LNCaP clone FGC (cell line): ENCODE measurements around the gene CLDN34.

ENCODE experiments used
- DNase-seq: peaks from one replicate; pipeline ENCODE4 v3.0.0-alpha.2; 2011; ENCODE audit warnings: low read depth
- H3K4me3 ChIP-seq: 2 replicates; pipeline ENCODE4 v1.5.1; 2011; ENCODE audit warnings: mild to moderate bottlenecking, low read depth, low read length, control low read depth
- TF ChIP-seq, protein P1 (sequence below): IDR thresholded peaks from 2 replicates; pipeline ENCODE4 v1.5.1; 2012; ENCODE audit warnings: mild to moderate bottlenecking; ENCODE audit not compliant: control insufficient read depth, insufficient read depth; ENCODE audit errors: extremely low read depth

Gene CLDN34

DNA sequence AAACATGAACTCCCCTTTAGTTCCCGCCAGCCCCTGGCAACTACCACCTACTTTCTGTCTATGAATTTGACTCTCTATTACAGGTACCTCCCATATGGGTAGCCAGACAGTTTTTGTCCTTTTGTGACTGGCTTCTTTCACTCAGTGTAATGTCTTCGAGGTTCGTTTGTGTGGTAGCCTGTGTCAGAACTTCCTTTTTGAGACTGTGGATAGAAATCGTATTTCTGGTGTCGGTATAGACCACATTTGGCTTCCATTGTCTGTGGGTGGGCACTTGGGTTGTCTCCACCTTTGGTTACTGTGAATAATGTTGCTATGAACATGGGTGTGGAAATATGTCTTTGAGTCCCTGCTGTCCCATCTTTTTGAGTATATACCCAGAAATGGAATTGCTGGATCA lies 5.4 kb upstream of the CLDN34 start:
- TF ChIP-seq, protein P1, sequence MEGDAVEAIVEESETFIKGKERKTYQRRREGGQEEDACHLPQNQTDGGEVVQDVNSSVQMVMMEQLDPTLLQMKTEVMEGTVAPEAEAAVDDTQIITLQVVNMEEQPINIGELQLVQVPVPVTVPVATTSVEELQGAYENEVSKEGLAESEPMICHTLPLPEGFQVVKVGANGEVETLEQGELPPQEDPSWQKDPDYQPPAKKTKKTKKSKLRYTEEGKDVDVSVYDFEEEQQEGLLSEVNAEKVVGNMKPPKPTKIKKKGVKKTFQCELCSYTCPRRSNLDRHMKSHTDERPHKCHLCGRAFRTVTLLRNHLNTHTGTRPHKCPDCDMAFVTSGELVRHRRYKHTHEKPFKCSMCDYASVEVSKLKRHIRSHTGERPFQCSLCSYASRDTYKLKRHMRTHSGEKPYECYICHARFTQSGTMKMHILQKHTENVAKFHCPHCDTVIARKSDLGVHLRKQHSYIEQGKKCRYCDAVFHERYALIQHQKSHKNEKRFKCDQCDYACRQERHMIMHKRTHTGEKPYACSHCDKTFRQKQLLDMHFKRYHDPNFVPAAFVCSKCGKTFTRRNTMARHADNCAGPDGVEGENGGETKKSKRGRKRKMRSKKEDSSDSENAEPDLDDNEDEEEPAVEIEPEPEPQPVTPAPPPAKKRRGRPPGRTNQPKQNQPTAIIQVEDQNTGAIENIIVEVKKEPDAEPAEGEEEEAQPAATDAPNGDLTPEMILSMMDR, result no peak
- DNase-seq, result no peak
- H3K4me3 ChIP-seq, result no peak overlapping the region

DNA sequence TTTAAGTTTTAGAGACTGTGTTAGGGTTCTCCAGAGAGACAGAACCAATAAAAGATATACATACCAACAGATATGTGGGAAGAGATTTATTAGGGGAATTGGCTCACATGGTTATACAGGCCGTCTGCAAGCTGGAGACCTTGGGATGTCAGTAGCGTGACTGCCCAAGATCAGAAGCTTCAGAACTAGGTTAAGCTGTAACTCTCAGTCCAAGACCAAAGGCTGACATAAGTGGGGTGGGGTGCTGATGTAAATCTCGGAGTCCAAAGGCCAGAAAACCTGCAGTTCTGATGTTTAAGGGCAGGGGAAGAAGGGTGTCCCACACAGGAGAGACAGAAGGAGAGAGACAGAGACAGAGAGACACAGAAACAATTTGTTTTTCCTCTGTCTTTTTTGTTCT lies 10.5 kb downstream of the CLDN34 start:
- TF ChIP-seq, protein P1, result no peak
- no peak for DNase-seq
- H3K4me3 ChIP-seq, result no peak overlapping the region

DNA sequence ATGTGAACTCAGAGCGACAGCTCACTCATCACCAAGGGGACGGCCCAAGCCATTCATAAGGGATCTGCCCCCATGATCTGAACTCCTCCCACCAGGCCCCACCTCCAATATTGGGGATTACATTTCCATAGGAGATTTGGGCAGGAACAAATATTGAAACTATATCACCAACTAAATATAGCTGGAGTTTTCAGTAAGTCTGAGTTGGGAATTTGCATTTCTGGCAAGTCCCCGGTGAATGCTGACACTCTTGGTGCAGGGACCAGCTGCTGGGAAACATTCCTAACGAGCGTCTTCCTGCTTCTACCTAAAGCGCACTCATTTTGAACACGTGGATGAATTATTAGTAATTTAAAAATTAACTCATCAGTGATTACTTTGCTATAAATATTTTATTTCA lies 13.2 kb downstream of the CLDN34 start:
- no peak for DNase-seq
- H3K4me3 ChIP-seq, result no peak overlapping the region
- TF ChIP-seq, protein P1, result no peak

DNA sequence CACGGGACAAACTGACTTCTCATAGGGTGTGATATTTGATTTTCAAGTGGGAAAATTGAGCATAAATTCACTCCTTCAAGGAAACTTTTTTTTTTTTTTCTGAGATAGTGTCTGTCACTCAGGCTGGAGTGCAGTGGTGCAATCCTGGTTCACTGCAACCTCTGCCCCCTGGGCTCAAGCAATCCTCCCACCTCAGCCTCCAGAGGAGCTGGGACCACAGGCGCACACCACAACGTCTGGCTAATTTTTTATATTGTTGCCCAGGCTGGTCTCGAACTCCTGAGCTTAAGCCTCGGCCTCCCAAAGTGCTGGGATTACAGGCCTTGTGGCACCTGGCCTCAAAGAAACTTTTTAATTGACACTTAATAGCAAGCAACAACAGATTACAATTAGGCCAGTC lies 13.8 kb downstream of the CLDN34 start:
- TF ChIP-seq, protein P1, result no peak
- H3K4me3 ChIP-seq, result no peak overlapping the region
- no peak for DNase-seq

DNA sequence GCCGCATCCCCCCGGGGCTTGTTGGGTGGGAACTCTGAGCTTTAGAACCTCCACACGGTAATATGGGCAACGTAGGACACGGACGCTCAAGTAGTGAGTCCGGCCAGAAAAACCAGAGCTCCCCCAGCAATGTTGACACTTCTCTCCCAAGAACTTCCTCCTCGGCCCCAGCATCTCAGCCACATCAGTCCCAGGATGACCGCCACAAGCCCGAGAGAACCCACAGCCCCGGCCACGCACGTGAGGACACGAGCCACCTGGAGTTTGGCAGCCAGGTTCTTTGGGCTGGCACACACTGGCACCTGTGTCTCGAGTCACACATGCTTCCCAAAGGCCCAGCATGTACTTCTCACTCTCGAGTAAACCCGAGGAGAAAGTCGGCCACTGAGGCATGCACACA lies 16.3 kb downstream of the CLDN34 start:
- DNase-seq, result no peak
- no peak overlapping the region for H3K4me3 ChIP-seq
- TF ChIP-seq, protein P1, result no peak

DNA sequence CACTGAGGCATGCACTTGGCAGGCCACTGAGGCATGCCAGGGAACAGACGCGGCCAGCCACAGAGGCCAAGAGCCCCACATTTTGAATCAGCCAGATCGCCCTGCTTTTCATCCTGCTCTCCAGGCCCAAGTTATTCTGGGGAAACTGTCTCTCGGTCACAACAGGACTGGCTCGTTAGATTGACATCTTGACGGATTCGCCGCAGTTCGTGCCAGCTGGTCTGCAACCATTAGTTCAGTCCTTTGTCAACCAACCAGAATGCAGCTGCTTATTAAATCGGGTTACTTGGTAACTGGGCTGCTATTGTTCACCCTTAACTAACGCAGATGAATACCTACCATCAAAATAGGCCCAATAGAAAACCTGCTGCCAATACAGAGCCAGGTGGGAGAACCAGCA lies 16.7 kb downstream of the CLDN34 start:
- TF ChIP-seq, protein P1, result no peak
- no peak for DNase-seq
- no peak overlapping the region for H3K4me3 ChIP-seq

DNA sequence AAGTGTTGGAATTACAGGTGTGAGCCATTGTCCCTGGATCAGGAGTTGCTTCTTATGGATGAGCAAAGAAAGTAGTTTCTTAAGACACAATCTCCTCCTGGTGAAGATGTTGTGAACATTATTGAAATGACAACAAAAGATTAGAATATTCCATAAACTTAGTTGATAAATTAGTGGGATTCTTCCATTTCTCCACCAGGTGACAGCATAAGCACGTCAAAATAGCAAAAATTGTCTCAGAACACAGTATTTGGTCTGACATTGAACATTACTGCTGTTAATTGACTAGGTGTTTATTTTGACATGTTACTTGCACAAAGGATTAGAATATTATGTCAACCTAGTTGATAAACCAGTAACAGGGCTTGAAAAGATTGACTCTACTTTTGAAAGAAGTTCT lies 21.6 kb downstream of the CLDN34 start:
- no peak overlapping the region for H3K4me3 ChIP-seq
- no peak for DNase-seq
- TF ChIP-seq, protein P1, result peak; percentile 43
